ENCODE data around the gene PIGA. TPM values are rescaled to one million over a fixed set of nuclear protein-coding genes. Genes with fewer than 3 reads are reported as not detected.

PIGA gene
- total and polyA plus RNA-seq, 9 of the 15 experiments (the other 6 are each of a cell fraction or from before 2014, with no cell fraction given): 14.8 to 36.9 (median 23.5) TPM

DNA sequence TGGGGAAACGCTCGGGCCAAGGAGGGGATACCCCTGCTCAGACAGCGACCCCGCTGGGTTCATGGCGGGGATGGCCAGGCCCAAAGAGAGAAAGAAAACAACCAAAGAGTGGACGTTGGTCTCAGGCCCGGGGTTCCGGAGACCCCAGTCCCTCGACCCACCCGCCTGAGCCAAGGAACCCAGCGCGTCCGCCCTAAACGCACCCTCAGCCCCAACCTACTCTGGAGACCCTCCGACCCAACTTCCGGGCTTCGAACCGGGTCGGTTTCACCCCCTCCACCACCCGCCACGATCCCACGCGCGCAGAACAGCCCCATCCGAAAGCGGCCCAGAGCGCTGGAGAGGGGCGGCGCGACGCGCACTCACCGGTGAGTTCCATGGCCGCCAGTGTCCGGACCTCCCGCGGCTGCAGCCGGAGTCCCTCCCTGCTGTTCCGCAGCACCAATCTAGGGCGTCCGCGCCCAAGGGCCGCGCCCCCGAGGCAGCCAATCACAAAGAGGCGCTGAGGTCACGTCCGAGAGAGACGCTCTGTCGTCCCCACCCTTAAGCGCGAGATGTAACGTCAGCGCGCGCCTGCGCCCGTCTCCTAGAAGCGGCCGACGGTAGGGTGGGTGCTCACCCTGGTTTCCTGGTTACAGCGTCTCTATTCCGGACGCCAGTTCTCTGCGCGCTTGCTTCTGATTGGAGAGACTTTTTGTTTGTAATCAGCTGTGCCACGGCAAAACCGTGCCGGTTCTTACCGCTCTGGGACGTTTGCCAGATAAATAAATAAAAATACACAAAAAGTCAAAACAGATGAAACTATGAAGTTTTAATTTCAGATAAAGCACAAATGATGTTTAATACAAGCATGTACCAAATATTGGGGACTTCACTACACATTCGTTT lies at the start of gene PIGA (continued):
- TF ChIP-seq POLR2G (IDR thresholded peaks at IDR 0.05; ENCODE audit: low read depth, low read length) (peak; percentile 98), RFX7 (CRISPR knock-in tag; IDR thresholded peaks at IDR 0.05) (no peak), EP400 (IDR thresholded peaks at IDR 0.05) (peak; percentile 64; the same call in 1 of the 2 replicates), NFIC (IDR thresholded peaks at IDR 0.05) (peak; percentile 79), ATF3 (IDR thresholded peaks at IDR 0.05) (peak; percentile 51), ATF3 (CRISPR knock-in tag; conservative IDR thresholded peaks at IDR 0.05) (peak; percentile 48; the same call in 1 of the 2 replicates), ZNF583 (CRISPR knock-in tag; IDR thresholded peaks at IDR 0.05) (no peak), JUN (IDR thresholded peaks at IDR 0.05; ENCODE audit: borderline replicate concordance, low read depth, low read length) (peak; percentile 40; the same call in 1 of the 2 replicates), JUN (CRISPR knock-in tag; IDR thresholded peaks at IDR 0.05; ENCODE audit: borderline replicate concordance) (no peak), FOXP4 (CRISPR knock-in tag; IDR thresholded peaks at IDR 0.05; ENCODE audit: borderline replicate concordance) (peak; percentile 31; the same call in 1 of the 2 replicates), BRF1 (IDR thresholded peaks at IDR 0.05; ENCODE audit: borderline replicate concordance, extremely low read depth, insufficient read length) (no peak), FOS (IDR thresholded peaks at IDR 0.05; ENCODE audit: extremely low read depth, insufficient read length) (peak; percentile 76), SOX6 (IDR thresholded peaks at IDR 0.05) (peak; percentile 26; the same call in 1 of the 2 replicates), ZBTB7A (IDR thresholded peaks at IDR 0.05; ENCODE audit: borderline replicate concordance, control insufficient read depth, low read depth, low read length) (peak; percentile 33; the same call in 1 of the 2 replicates)
- TF ChIP-seq, protein P1, sequence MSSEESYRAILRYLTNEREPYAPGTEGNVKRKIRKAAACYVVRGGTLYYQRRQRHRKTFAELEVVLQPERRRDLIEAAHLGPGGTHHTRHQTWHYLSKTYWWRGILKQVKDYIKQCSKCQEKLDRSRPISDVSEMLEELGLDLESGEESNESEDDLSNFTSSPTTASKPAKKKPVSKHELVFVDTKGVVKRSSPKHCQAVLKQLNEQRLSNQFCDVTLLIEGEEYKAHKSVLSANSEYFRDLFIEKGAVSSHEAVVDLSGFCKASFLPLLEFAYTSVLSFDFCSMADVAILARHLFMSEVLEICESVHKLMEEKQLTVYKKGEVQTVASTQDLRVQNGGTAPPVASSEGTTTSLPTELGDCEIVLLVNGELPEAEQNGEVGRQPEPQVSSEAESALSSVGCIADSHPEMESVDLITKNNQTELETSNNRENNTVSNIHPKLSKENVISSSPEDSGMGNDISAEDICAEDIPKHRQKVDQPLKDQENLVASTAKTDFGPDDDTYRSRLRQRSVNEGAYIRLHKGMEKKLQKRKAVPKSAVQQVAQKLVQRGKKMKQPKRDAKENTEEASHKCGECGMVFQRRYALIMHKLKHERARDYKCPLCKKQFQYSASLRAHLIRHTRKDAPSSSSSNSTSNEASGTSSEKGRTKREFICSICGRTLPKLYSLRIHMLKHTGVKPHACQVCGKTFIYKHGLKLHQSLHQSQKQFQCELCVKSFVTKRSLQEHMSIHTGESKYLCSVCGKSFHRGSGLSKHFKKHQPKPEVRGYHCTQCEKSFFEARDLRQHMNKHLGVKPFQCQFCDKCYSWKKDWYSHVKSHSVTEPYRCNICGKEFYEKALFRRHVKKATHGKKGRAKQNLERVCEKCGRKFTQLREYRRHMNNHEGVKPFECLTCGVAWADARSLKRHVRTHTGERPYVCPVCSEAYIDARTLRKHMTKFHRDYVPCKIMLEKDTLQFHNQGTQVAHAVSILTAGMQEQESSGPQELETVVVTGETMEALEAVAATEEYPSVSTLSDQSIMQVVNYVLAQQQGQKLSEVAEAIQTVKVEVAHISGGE (CRISPR knock-in tag; IDR thresholded peaks at IDR 0.05): peak in 1 of 3 experiments; percentile 90; a peak in 2 of 6 replicates
